Stimulated activated CD8-positive, alpha-beta memory T cell treated with anti-CD3 and anti-CD28 coated beads, Interleukin-2, amount 100 ng/mL, for 1 hour (primary cell): ENCODE results near the gene PLEKHA7.
"Not testable (repeated sequence)": the region's sequence is repeated elsewhere in the genome, so short reads cannot be mapped to it uniquely, and the experiment has no call there.

Experiments
- DNase-seq, 2 donors: peaks; one replicate each; pipeline ENCODE4 v3.0.0-alpha.2; 2020; ENCODE audit warnings: low read depth in 2 of 2

PLEKHA7 gene

GRCh38 chr11:17014321-17014832 is at the start of gene PLEKHA7:
Gene PLEKHA7 (minus strand): TSS chr11:17014414. CDS start chr11:17014401, 13 bp downstream.
- no peak for DNase-seq

GRCh38 chr11:17063171-17064002 is 49.2 kb upstream of the PLEKHA7 start:
- peak in 1 of 2 donors; percentile 12 for DNase-seq

- not testable (repeated sequence) for DNase-seq
These were observed 36.9 kb upstream of the PLEKHA7 start for GRCh38 chr11:17051146-17051545.

GRCh38 chr11:17048491-17048890 is 34.3 kb upstream of the PLEKHA7 start:
- not testable (repeated sequence) for DNase-seq

GRCh38 chr11:17046690-17047089 is 32.5 kb upstream of the PLEKHA7 start:
- DNase-seq = no peak

GRCh38 chr11:17036666-17037658 is 22.7 kb upstream of the PLEKHA7 start:
- no peak for DNase-seq

- DNase-seq = not testable (repeated sequence)
These were observed 19.8 kb upstream of the PLEKHA7 start for GRCh38 chr11:17034027-17034426.

- no peak for DNase-seq
These were observed 12.4 kb upstream of the PLEKHA7 start for GRCh38 chr11:17026487-17027082.

GRCh38 chr11:17024924-17025323 is 10.7 kb upstream of the PLEKHA7 start:
- no peak for DNase-seq

GRCh38 chr11:17021511-17021910 is 7.3 kb upstream of the PLEKHA7 start:
- DNase-seq = no peak

- no peak for DNase-seq
These were observed 6.6 kb upstream of the PLEKHA7 start for GRCh38 chr11:17020831-17021230.

- no peak for DNase-seq
These were observed 5.0 kb upstream of the PLEKHA7 start for GRCh38 chr11:17019232-17019631.

GRCh38 chr11:17015627-17016126 is 1.5 kb upstream of the PLEKHA7 start:
- no peak for DNase-seq

- DNase-seq = no peak
These were observed 816 bp upstream of the PLEKHA7 start for GRCh38 chr11:17014833-17015626.

- DNase-seq = no peak
These were observed 480 bp downstream of the PLEKHA7 start for GRCh38 chr11:17013548-17014320.

- DNase-seq = no peak
These were observed 1.3 kb downstream of the PLEKHA7 start for GRCh38 chr11:17012712-17013547.

- DNase-seq = no peak
These were observed 2.0 kb downstream of the PLEKHA7 start for GRCh38 chr11:17012179-17012578.

GRCh38 chr11:17010851-17011420 is 3.3 kb downstream of the PLEKHA7 start:
- DNase-seq = no peak

- DNase-seq = no peak
These were observed 6.1 kb downstream of the PLEKHA7 start for GRCh38 chr11:17008099-17008498.
